GM18909 (cell line): ENCODE data around the gene CD79B.
"Not testable (repeated sequence)": the region's sequence is repeated elsewhere in the genome, so short reads cannot be mapped to it uniquely, and the experiment has no call there.

Experiments used
- ATAC-seq: cut with Tn5 transposase; IDR thresholded peaks from one replicate; pipeline ENCODE4 v1.9.1; 2021; ENCODE audit warnings: mild to moderate bottlenecking; ENCODE audit not compliant: unreplicated experiment, poor library complexity

Gene CD79B

DNA sequence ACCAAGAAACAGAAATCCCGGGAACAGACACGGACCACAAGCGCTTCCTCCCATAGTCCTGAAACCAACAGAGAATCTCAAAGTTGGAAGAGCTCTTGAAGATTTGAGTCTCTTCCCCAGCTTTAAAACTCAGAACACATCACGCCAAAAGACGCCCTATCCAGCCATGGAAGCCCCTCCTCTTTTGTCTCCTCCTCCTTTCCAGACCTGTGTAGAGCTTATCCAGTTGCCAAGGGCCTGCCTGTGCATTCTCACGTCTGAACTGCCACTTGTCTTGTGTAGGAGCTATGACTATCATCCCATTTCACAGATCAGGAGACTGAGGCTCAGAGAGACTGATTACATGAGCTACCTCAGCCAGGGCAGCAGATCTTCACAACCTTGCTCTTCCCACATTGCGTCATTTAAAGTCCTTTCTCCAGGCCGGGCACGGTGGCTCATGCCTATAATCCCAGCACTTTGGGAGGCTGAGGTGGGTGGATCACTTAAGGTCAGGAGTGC, 49.5 kb downstream of the CD79B start:
- ATAC-seq: not testable (repeated sequence)

DNA sequence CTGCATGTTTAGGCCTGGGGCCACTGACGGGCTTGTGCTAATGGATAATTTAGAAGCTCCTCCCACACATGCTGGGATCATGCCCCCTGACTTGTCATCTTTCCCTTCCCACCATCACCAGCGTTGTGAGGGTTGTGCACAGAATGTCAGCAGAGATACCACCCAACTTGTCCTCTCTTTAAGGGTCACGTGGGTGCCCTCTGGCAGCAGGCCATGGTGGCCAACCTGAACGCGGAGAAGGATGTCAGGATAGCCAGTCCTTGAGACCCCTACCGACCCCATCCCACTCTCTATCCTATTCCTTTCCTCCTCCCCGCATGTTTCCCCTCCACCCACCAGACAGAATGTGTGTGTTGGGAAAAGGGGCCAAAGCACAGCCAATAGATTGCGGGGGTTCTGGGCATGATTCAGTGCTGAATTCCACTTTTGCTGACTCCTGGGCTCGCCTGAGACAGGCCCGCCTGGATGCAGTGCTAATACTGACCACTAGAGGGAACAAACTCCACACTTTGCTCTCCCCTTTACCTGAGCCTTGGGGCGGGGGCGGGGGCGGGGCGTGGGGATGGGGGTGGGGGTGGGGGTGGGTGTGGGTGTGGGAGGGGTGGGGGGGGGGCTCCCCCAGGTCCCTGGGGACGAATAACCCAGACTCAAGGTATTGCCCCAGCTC, 50.1 kb downstream of the CD79B start, which contains the start of gene GH2:
Gene GH2 (minus strand): TSS at position 10 of the 667 bp plus-strand sequence. CDS start 143 bp downstream, outside the sequence.
- no peak for ATAC-seq

DNA sequence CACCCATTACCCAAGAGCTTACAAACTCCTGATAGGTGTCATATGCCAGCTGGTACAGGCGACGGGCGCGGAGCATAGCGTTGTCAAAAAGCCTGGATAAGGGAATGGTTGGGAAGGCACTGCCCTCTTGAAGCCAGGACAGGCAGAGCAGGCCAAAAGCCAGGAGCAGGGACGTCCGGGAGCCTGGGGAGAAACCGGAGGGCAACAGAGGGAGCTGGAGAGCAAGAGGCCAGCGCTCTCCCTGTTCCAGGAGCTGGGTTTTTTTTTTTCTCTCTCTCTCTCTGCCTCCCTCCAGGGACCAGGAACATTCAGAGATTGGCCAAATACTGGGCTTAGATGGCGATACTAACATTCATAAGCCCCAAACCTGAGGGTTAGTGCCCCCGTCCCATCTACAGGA, 50.8 kb downstream of the CD79B start:
- not testable (repeated sequence) for ATAC-seq

DNA sequence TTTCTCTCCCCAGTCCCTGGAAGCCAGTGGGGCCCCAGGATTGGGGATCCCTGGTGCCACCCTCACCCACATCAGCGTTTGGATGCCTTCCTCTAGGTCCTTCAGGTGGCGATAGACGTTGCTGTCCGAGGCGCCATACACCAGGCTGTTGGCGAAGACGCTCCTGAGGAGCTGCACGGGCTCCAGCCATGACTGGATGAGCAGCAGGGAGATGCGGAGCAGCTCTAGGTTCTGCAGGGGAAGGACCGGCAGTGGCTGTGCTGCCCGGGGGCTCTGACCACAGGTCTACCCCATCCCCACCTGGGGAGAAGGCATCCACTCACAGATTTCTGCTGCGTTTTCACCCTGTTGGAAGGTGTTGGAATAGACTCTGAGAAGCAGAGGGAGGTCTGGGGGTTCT, 51.4 kb downstream of the CD79B start:
- no peak for ATAC-seq
